OCI-LY1 (cell line): ENCODE results near the gene AFF1.

ENCODE experiments used
- H2AFZ ChIP-seq: fragments of 200-600 bp; sonication (generic), shearing (Covaris generic); 2 replicates; pipeline ENCODE4 v1.6.0; 2014; ENCODE audit warnings: antibody characterized with exemption, mild to moderate bottlenecking, low read length
- H3F3A ChIP-seq: fragments of 200-600 bp; sonication (generic), shearing (Covaris generic); 2 replicates; pipeline ENCODE4 v1.6.0; 2014; ENCODE audit warnings: mild to moderate bottlenecking, antibody characterized with exemption, low read length, moderate library complexity; ENCODE audit not compliant: insufficient read depth
- H3K27ac ChIP-seq: fragments of 200-600 bp; sonication (generic); 2 replicates; pipeline ENCODE4 v1.5.1; 2014; ENCODE audit warnings: low read length, mixed run types, mild to moderate bottlenecking, low read depth; ENCODE audit not compliant: poor library complexity, severe bottlenecking
- H3K27me3 ChIP-seq: fragments of 200-600 bp; sonication (generic); 2 replicates; pipeline ENCODE4 v1.6.0; 2014; ENCODE audit warnings: antibody characterized with exemption, mild to moderate bottlenecking, low read length, moderate library complexity; ENCODE audit not compliant: insufficient read depth
- H3K36me3 ChIP-seq: fragments of 200-600 bp; sonication (generic); 2 replicates; pipeline ENCODE4 v1.6.1; 2014; ENCODE audit warnings: mild to moderate bottlenecking, antibody characterized with exemption, low read length, moderate library complexity, mixed read lengths; ENCODE audit not compliant: insufficient read depth
- H3K4me1 ChIP-seq: fragments of 200-600 bp; sonication (generic); 2 replicates; pipeline ENCODE4 v1.5.1; 2014; ENCODE audit warnings: mild to moderate bottlenecking, low read length, moderate library complexity; ENCODE audit not compliant: insufficient read depth, severe bottlenecking
- H3K4me2 ChIP-seq: fragments of 200-600 bp; sonication (generic), shearing (Covaris generic); 2 replicates; pipeline ENCODE4 v1.6.1; 2014; ENCODE audit warnings: low read length
- H3K4me3 ChIP-seq: fragments of 200-600 bp; sonication (generic); 2 replicates; pipeline ENCODE4 v1.5.1; 2014; ENCODE audit warnings: low read length, low read depth, mild to moderate bottlenecking, mixed read lengths; ENCODE audit not compliant: poor library complexity, severe bottlenecking
- H3K79me2 ChIP-seq: fragments of 200-600 bp; shearing (Covaris generic); 2 replicates; pipeline ENCODE4 v1.6.1; 2016; ENCODE audit warnings: mixed run types, low read length, mixed read lengths; ENCODE audit not compliant: insufficient read depth
- H3K9ac ChIP-seq: fragments of 200-600 bp; sonication (generic), shearing (Covaris generic); 2 replicates; pipeline ENCODE4 v1.6.1; 2014; ENCODE audit warnings: mild to moderate bottlenecking, low read length, mixed read lengths
- H3K9me2 ChIP-seq: fragments of 200-600 bp; sonication (generic), shearing (Covaris generic); 2 replicates; pipeline ENCODE4 v1.6.1; 2014; ENCODE audit warnings: low read depth, mild to moderate bottlenecking, low read length, mixed read lengths
- H3K9me3 ChIP-seq: fragments of 200-600 bp; shearing (Covaris generic); 2 replicates; pipeline ENCODE4 v1.6.1; 2014; ENCODE audit warnings: low read length, mixed read lengths
- H4K20me1 ChIP-seq: fragments of 200-600 bp; sonication (generic), shearing (Covaris generic); 2 replicates; pipeline ENCODE4 v1.6.0; 2016; ENCODE audit warnings: mild to moderate bottlenecking, low read length; ENCODE audit not compliant: insufficient read depth
- EZH2 ChIP-seq: fragments of 200-600 bp; sonication (generic), shearing (Covaris generic); IDR thresholded peaks from 2 replicates; pipeline ENCODE4 v1.8.0; 2017; ENCODE audit warnings: borderline replicate concordance, mixed run types, mild to moderate bottlenecking, antibody characterized with exemption, low read length, moderate library complexity, mixed read lengths
- TF ChIP-seq, protein P1 (sequence below): fragments of 200-600 bp; sonication (generic), shearing (Covaris generic); IDR thresholded peaks from 2 replicates; pipeline ENCODE4 v1.5.1; 2017; ENCODE audit warnings: mild to moderate bottlenecking, antibody characterized with exemption, low read length, moderate library complexity, mixed read lengths

Gene AFF1

DNA sequence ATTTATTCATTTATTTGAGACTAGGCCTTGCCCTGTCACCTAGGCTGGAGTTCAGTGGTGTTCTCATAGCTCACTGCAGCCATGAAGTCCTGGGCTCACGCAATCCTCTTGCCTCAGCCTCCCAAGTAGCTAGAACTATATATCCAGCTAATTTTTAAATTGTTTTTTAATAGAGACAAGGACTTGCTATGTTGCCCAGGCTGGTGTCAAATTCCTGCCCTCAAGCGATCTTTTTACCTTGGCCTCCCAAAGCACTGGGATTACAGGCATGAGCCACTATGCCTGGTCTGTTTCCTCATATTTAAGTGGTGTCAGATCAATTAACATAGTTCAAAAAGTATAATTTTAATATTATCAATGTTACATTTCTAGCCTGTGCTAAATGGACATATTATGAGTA lies 68.5 kb downstream of the AFF1 start:
- Histone ChIP-seq H3F3A (no peaks in the 10 kb centered on the region), H3K27me3 (no peaks in the 10 kb centered on the region), H3K4me2 (no peak overlapping the region), H3K4me1 (peaks cover 32% of the 10 kb centered on the region), H3K36me3 (no peaks in the 10 kb centered on the region), H3K4me3 (no peak overlapping the region), H3K9me3 (no peaks in the 10 kb centered on the region), H3K9ac (no peak overlapping the region), H2AFZ (no peak overlapping the region), H3K27ac (no peak overlapping the region), H3K9me2 (no peaks in the 10 kb centered on the region), H4K20me1 (no peaks in the 10 kb centered on the region), H3K79me2 (no peaks in the 10 kb centered on the region)
- TF ChIP-seq, protein P1, sequence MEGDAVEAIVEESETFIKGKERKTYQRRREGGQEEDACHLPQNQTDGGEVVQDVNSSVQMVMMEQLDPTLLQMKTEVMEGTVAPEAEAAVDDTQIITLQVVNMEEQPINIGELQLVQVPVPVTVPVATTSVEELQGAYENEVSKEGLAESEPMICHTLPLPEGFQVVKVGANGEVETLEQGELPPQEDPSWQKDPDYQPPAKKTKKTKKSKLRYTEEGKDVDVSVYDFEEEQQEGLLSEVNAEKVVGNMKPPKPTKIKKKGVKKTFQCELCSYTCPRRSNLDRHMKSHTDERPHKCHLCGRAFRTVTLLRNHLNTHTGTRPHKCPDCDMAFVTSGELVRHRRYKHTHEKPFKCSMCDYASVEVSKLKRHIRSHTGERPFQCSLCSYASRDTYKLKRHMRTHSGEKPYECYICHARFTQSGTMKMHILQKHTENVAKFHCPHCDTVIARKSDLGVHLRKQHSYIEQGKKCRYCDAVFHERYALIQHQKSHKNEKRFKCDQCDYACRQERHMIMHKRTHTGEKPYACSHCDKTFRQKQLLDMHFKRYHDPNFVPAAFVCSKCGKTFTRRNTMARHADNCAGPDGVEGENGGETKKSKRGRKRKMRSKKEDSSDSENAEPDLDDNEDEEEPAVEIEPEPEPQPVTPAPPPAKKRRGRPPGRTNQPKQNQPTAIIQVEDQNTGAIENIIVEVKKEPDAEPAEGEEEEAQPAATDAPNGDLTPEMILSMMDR: no peak
- no peak for TF ChIP-seq EZH2

DNA sequence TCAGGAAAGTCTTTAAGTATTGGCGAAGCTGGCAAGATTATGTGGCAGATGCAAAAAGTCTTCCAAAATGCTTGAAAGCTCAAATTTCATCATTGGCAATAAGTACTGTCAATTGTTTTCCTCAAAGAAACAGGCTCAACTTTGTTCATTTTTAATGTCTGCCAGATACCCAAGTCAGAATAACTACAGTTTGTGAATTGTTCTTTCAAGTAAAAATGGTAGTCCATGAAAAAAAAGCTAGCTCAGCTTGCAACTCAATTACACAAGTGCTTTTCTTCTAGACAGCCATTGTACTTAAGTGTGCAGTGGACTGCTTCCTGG lies 70.5 kb downstream of the AFF1 start:
- peaks cover 29% of the 10 kb centered on the region for H3K4me1 ChIP-seq

DNA sequence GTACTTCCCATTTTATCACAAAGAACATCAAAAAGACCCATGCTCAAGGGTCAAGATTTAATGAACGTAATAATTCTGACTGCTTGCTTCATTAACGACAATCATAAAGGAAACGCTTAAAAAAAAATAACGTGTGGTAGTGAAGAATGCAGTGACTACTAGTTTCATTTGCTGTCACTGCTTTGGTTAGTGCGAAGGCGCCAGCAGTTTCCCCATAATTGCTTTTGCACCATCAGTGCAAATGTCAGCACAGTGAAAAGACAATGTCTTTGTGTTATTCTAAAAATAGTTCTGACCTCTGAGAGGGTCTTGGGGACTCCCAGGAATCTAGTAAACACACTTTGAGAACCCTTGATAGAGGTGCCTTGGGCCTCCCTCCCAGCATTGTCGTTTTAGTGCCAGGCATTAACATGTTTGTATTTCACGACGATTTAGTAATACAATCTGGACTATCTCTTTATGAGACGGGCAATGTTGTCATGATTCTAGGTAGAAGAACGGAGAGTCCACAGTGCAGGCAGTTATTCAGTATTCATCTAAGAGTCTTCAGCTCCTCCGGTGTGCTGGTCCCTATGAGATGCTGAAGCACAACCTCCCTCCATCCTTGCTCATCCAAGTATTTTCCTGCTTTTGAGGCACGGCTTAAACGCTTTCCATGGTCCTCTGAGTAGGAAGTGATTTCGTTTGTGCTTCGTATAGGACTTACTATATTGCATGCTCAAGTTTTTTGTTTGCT lies 71.0 kb downstream of the AFF1 start:
- TF ChIP-seq EZH2: no peak
- TF ChIP-seq, protein P1: no peak
- Histone ChIP-seq H3K27me3 (no peaks in the 10 kb centered on the region), H3K9ac (peak overlapping the region; percentile 64), H3K9me2 (no peaks in the 10 kb centered on the region), H4K20me1 (no peaks in the 10 kb centered on the region), H3K4me1 (peaks cover 29% of the 10 kb centered on the region), H3K36me3 (no peaks in the 10 kb centered on the region), H3K9me3 (no peaks in the 10 kb centered on the region), H3K27ac (peak overlapping the region; percentile 39), H2AFZ (no peak overlapping the region), H3K4me2 (peak overlapping the region; percentile 74), H3K79me2 (no peaks in the 10 kb centered on the region), H3K4me3 (peak overlapping the region; percentile 75), H3F3A (no peaks in the 10 kb centered on the region)

More for the DNA sequence above, 70.5 kb downstream of the AFF1 start:
- Histone ChIP-seq H3K79me2 (no peaks in the 10 kb centered on the region), H3K27ac (no peak overlapping the region), H3K36me3 (no peaks in the 10 kb centered on the region), H4K20me1 (no peaks in the 10 kb centered on the region), H3K9me3 (no peaks in the 10 kb centered on the region), H3K27me3 (no peaks in the 10 kb centered on the region), H3F3A (no peaks in the 10 kb centered on the region), H3K9me2 (no peaks in the 10 kb centered on the region), H3K9ac (no peak overlapping the region; the same call in 1 of the 2 replicates), H3K4me3 (peak overlapping the region; percentile 75), H3K4me2 (peak overlapping the region; percentile 74), H2AFZ (no peak overlapping the region)
- TF ChIP-seq, protein P1: no peak
- no peak for TF ChIP-seq EZH2
